Body of pancreas (tissue), 4 donors: ENCODE measurements around the gene DDX6.

ENCODE experiments used
- POLR2A ChIP-seq, 3 donors: fragments of 450-650 bp; IDR thresholded peaks; one replicate each; pipeline ENCODE4 v1.6.1; 2016; ENCODE audit warnings: antibody characterized with exemption in 3 of 3, mild to moderate bottlenecking in 2 of 3
- TF ChIP-seq, protein P1 (sequence below), 7 experiments: fragments of 450-650 bp in 4 of 7; fragments of 200-600 bp in 3 of 7; sonication (generic) in 3 of 7; IDR thresholded peaks; one replicate each; pipeline ENCODE4 v1.5.1; 2016 to 2019; ENCODE audit warnings: antibody characterized with exemption in 7 of 7

DNA sequence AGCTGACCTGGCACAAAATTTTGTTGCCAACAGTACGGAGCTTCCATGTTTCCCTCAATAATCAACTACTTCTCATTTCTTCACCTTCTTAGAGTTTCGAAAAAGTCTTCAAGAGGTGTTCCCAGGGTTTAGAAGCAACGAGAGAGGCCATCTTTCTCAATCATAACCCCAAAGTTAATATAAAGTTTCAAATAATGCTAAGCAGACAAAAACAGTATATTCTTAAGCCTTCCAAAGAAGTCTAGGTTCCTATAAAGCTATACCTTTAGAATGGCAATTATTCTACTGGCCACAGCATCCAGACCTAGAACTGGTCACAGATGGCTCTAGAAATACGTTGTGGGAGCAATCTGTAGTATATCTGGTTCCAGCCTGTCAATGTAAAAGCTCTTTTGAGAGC lies 16.9 kb downstream of the DDX6 start:
- TF ChIP-seq, protein P1, sequence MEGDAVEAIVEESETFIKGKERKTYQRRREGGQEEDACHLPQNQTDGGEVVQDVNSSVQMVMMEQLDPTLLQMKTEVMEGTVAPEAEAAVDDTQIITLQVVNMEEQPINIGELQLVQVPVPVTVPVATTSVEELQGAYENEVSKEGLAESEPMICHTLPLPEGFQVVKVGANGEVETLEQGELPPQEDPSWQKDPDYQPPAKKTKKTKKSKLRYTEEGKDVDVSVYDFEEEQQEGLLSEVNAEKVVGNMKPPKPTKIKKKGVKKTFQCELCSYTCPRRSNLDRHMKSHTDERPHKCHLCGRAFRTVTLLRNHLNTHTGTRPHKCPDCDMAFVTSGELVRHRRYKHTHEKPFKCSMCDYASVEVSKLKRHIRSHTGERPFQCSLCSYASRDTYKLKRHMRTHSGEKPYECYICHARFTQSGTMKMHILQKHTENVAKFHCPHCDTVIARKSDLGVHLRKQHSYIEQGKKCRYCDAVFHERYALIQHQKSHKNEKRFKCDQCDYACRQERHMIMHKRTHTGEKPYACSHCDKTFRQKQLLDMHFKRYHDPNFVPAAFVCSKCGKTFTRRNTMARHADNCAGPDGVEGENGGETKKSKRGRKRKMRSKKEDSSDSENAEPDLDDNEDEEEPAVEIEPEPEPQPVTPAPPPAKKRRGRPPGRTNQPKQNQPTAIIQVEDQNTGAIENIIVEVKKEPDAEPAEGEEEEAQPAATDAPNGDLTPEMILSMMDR (IDR thresholded peaks at IDR 0.05), result no peak
- TF ChIP-seq POLR2A (IDR thresholded peaks at IDR 0.05), result no peak
